Amniotic epithelial cell (primary cell): ENCODE data around the gene GRIA3.
A peak's percentile ranks its signal among the peaks of the same experiment; 100 is the strongest.

Source experiments
- DNase-seq: peaks from one replicate; pipeline ENCODE4 v3.0.0-alpha.2; 2010; ENCODE audit warnings: low read depth

GRIA3 gene

GRCh38 chrX:123184219-123184865 is at the start of gene GRIA3:
Gene GRIA3, plus strand, starts transcription at chrX:123184278. Its CDS starts 258 bp downstream, at chrX:123184536.
- DNase-seq, result peak; percentile 6

GRCh38 chrX:123138473-123138872 is 45.6 kb upstream of the GRIA3 start:
- DNase-seq, result peak; percentile 1

GRCh38 chrX:123140454-123140853 is 43.6 kb upstream of the GRIA3 start:
- no peak for DNase-seq

- no peak for DNase-seq
Observed at GRCh38 chrX:123140904-123141303, 43.2 kb upstream of the GRIA3 start.

- DNase-seq, result no peak
Observed at GRCh38 chrX:123153846-123154335, 30.2 kb upstream of the GRIA3 start.

GRCh38 chrX:123155327-123155726 is 28.8 kb upstream of the GRIA3 start:
- DNase-seq, result no peak

GRCh38 chrX:123157586-123157985 is 26.5 kb upstream of the GRIA3 start:
- no peak for DNase-seq

GRCh38 chrX:123159403-123159802 is 24.7 kb upstream of the GRIA3 start:
- no peak for DNase-seq

GRCh38 chrX:123167621-123168020 is 16.5 kb upstream of the GRIA3 start:
- DNase-seq, result no peak

GRCh38 chrX:123169247-123169901 is 14.7 kb upstream of the GRIA3 start:
- DNase-seq, result no peak

- DNase-seq, result no peak
Observed at GRCh38 chrX:123170546-123170945, 13.5 kb upstream of the GRIA3 start.

- DNase-seq, result peak; percentile 33
Observed at GRCh38 chrX:123171781-123172180, 12.3 kb upstream of the GRIA3 start.

- no peak for DNase-seq
Observed at GRCh38 chrX:123172869-123173268, 11.2 kb upstream of the GRIA3 start.

GRCh38 chrX:123173833-123174232 is 10.2 kb upstream of the GRIA3 start:
- no peak for DNase-seq

- DNase-seq, result no peak
Observed at GRCh38 chrX:123175366-123176122, 8.5 kb upstream of the GRIA3 start.

GRCh38 chrX:123181233-123181914 is 2.7 kb upstream of the GRIA3 start:
- DNase-seq, result no peak

- DNase-seq, result no peak
Observed at GRCh38 chrX:123184866-123185276, 793 bp downstream of the GRIA3 start.

GRCh38 chrX:123185721-123186120 is 1.6 kb downstream of the GRIA3 start:
- DNase-seq, result no peak

- DNase-seq, result no peak
Observed at GRCh38 chrX:123186801-123187200, 2.7 kb downstream of the GRIA3 start.

GRCh38 chrX:123188081-123188480 is 4.0 kb downstream of the GRIA3 start:
- no peak for DNase-seq

- DNase-seq, result no peak
Observed at GRCh38 chrX:123189338-123189737, 5.3 kb downstream of the GRIA3 start.

- DNase-seq, result no peak
Observed at GRCh38 chrX:123190096-123190495, 6.0 kb downstream of the GRIA3 start.
